Measurements from ENCODE around the gene BAZ1B. TPM values are rescaled to one million over a fixed set of nuclear protein-coding genes. Genes with fewer than 3 reads are reported as not detected.

Gene BAZ1B
- 60.3 and 61.1 TPM in 2 replicates for total RNA-seq

GRCh38 chr7:73522105-73522872 lies at the start of gene BAZ1B:
TSS of gene BAZ1B (minus strand) at chr7:73522293. CDS start at chr7:73521933, 360 bp downstream.
- peak; percentile 81 for DNase-seq (ENCODE audit: low read depth)
- Histone ChIP-seq H3K36me3 (ENCODE audit: control insufficient read depth, insufficient read depth, low read length) (no peaks in the 10 kb centered on the region), H3K4me3 (ENCODE audit: low read depth, low read length) (peak within 1 kb of the TSS; percentile 51), H3K27me3 (ENCODE audit: control insufficient read depth, insufficient read depth, low read length) (no peaks in the 10 kb centered on the region)
- TF ChIP-seq CTCF (IDR thresholded peaks at IDR 0.05; ENCODE audit: insufficient read depth, low read length, poor library complexity, severe bottlenecking), result no peak

- Histone ChIP-seq H3K4me3 (ENCODE audit: low read depth, low read length) (no peak overlapping the region), H3K36me3 (ENCODE audit: control insufficient read depth, insufficient read depth, low read length) (peaks cover 6% of the 10 kb centered on the region), H3K27me3 (ENCODE audit: control insufficient read depth, insufficient read depth, low read length) (no peaks in the 10 kb centered on the region)
- TF ChIP-seq CTCF (IDR thresholded peaks at IDR 0.05; ENCODE audit: insufficient read depth, low read length, poor library complexity, severe bottlenecking), result no peak
- DNase-seq (ENCODE audit: low read depth), result no peak
Measured at GRCh38 chr7:73570977-73571376, 48.9 kb upstream of the BAZ1B start.

GRCh38 chr7:73570521-73570920 lies 48.4 kb upstream of the BAZ1B start:
- DNase-seq (ENCODE audit: low read depth), result no peak
- H3K4me3 ChIP-seq (ENCODE audit: low read depth, low read length), result no peak overlapping the region
- H3K27me3 ChIP-seq (ENCODE audit: control insufficient read depth, insufficient read depth, low read length), result no peaks in the 10 kb centered on the region
- TF ChIP-seq CTCF (IDR thresholded peaks at IDR 0.05; ENCODE audit: insufficient read depth, low read length, poor library complexity, severe bottlenecking), result no peak
- H3K36me3 ChIP-seq (ENCODE audit: control insufficient read depth, insufficient read depth, low read length), result peaks cover 6% of the 10 kb centered on the region

- Histone ChIP-seq H3K36me3 (ENCODE audit: control insufficient read depth, insufficient read depth, low read length) (peaks cover 6% of the 10 kb centered on the region), H3K27me3 (ENCODE audit: control insufficient read depth, insufficient read depth, low read length) (no peaks in the 10 kb centered on the region), H3K4me3 (ENCODE audit: low read depth, low read length) (no peak overlapping the region)
- no peak for TF ChIP-seq CTCF (IDR thresholded peaks at IDR 0.05; ENCODE audit: insufficient read depth, low read length, poor library complexity, severe bottlenecking)
- DNase-seq (ENCODE audit: low read depth), result no peak
Measured at GRCh38 chr7:73569042-73569608, 47.0 kb upstream of the BAZ1B start.

GRCh38 chr7:73567846-73568685 lies 46.0 kb upstream of the BAZ1B start:
- DNase-seq (ENCODE audit: low read depth), result no peak
- no peak for TF ChIP-seq CTCF (IDR thresholded peaks at IDR 0.05; ENCODE audit: insufficient read depth, low read length, poor library complexity, severe bottlenecking)
- Histone ChIP-seq H3K27me3 (ENCODE audit: control insufficient read depth, insufficient read depth, low read length) (no peaks in the 10 kb centered on the region), H3K36me3 (ENCODE audit: control insufficient read depth, insufficient read depth, low read length) (peaks cover 4% of the 10 kb centered on the region), H3K4me3 (ENCODE audit: low read depth, low read length) (no peak overlapping the region)

Measured in kidney epithelial cell (primary cell).